OCI-LY1 (cell line): ENCODE measurements around the gene TPPP.

Source experiments
- H2AFZ ChIP-seq: fragments of 200-600 bp; sonication (generic), shearing (Covaris generic); 2 replicates; pipeline ENCODE4 v1.6.0; 2014; ENCODE audit warnings: antibody characterized with exemption, mild to moderate bottlenecking, low read length
- H3F3A ChIP-seq: fragments of 200-600 bp; sonication (generic), shearing (Covaris generic); 2 replicates; pipeline ENCODE4 v1.6.0; 2014; ENCODE audit warnings: mild to moderate bottlenecking, antibody characterized with exemption, low read length, moderate library complexity; ENCODE audit not compliant: insufficient read depth
- H3K27ac ChIP-seq: fragments of 200-600 bp; sonication (generic); 2 replicates; pipeline ENCODE4 v1.5.1; 2014; ENCODE audit warnings: low read length, mixed run types, mild to moderate bottlenecking, low read depth; ENCODE audit not compliant: poor library complexity, severe bottlenecking
- H3K27me3 ChIP-seq: fragments of 200-600 bp; sonication (generic); 2 replicates; pipeline ENCODE4 v1.6.0; 2014; ENCODE audit warnings: antibody characterized with exemption, mild to moderate bottlenecking, low read length, moderate library complexity; ENCODE audit not compliant: insufficient read depth
- H3K36me3 ChIP-seq: fragments of 200-600 bp; sonication (generic); 2 replicates; pipeline ENCODE4 v1.6.1; 2014; ENCODE audit warnings: mild to moderate bottlenecking, antibody characterized with exemption, low read length, moderate library complexity, mixed read lengths; ENCODE audit not compliant: insufficient read depth
- H3K4me1 ChIP-seq: fragments of 200-600 bp; sonication (generic); 2 replicates; pipeline ENCODE4 v1.5.1; 2014; ENCODE audit warnings: mild to moderate bottlenecking, low read length, moderate library complexity; ENCODE audit not compliant: insufficient read depth, severe bottlenecking
- H3K4me2 ChIP-seq: fragments of 200-600 bp; sonication (generic), shearing (Covaris generic); 2 replicates; pipeline ENCODE4 v1.6.1; 2014; ENCODE audit warnings: low read length
- H3K4me3 ChIP-seq: fragments of 200-600 bp; sonication (generic); 2 replicates; pipeline ENCODE4 v1.5.1; 2014; ENCODE audit warnings: low read length, low read depth, mild to moderate bottlenecking, mixed read lengths; ENCODE audit not compliant: poor library complexity, severe bottlenecking
- H3K79me2 ChIP-seq: fragments of 200-600 bp; shearing (Covaris generic); 2 replicates; pipeline ENCODE4 v1.6.1; 2016; ENCODE audit warnings: mixed run types, low read length, mixed read lengths; ENCODE audit not compliant: insufficient read depth
- H3K9ac ChIP-seq: fragments of 200-600 bp; sonication (generic), shearing (Covaris generic); 2 replicates; pipeline ENCODE4 v1.6.1; 2014; ENCODE audit warnings: mild to moderate bottlenecking, low read length, mixed read lengths
- H3K9me2 ChIP-seq: fragments of 200-600 bp; sonication (generic), shearing (Covaris generic); 2 replicates; pipeline ENCODE4 v1.6.1; 2014; ENCODE audit warnings: low read depth, mild to moderate bottlenecking, low read length, mixed read lengths
- H3K9me3 ChIP-seq: fragments of 200-600 bp; shearing (Covaris generic); 2 replicates; pipeline ENCODE4 v1.6.1; 2014; ENCODE audit warnings: low read length, mixed read lengths
- H4K20me1 ChIP-seq: fragments of 200-600 bp; sonication (generic), shearing (Covaris generic); 2 replicates; pipeline ENCODE4 v1.6.0; 2016; ENCODE audit warnings: mild to moderate bottlenecking, low read length; ENCODE audit not compliant: insufficient read depth
- EZH2 ChIP-seq: fragments of 200-600 bp; sonication (generic), shearing (Covaris generic); IDR thresholded peaks from 2 replicates; pipeline ENCODE4 v1.8.0; 2017; ENCODE audit warnings: borderline replicate concordance, mixed run types, mild to moderate bottlenecking, antibody characterized with exemption, low read length, moderate library complexity, mixed read lengths
- TF ChIP-seq, protein P1 (sequence below): fragments of 200-600 bp; sonication (generic), shearing (Covaris generic); IDR thresholded peaks from 2 replicates; pipeline ENCODE4 v1.5.1; 2017; ENCODE audit warnings: mild to moderate bottlenecking, antibody characterized with exemption, low read length, moderate library complexity, mixed read lengths

The TPPP gene

DNA sequence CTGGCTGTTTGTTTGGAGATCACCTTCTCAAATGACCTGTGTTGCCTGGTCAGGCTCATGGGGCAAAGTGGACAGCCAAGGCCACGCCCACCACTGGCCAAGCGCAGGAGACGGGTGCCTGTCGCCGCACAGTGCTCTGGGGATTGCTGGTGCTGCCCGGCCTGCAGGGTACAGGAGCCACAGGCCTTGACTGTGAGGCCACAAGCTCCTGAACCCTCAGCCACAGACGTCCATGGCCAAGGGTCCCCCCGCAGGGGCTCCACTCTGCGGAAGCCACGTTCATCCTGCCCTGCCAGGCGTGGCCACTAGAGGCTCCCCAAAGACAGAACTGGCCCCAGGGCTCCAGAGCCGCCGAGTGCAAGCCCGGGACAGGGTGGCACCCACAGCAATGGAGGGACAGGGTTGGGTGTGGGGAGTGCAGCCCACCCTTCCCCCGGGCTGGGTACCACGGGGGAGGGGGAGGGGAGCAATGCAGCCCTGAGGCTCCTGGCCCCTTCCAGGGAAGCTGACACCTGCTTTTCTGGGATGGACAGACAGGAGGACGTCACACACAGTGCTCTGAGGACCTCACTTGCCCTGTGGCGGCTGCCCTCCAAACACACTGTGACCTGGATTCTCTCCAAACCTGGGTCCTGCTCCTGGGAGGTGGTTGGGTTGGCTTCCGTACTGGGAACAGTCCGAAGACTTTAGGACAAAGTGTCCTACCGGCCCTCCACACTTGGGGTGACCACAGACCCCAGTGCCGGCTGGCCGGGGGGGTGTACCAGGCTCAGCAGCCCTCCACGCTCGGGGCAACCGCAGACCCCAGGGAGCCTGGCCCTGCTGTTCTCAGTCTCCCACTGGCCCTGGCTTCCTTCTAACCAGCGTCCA, 21.5 kb downstream of the TPPP start:
- Histone ChIP-seq H3K4me1 (no peaks in the 10 kb centered on the region), H4K20me1 (no peaks in the 10 kb centered on the region), H3K9ac (no peak overlapping the region), H3K79me2 (no peaks in the 10 kb centered on the region), H3K9me3 (no peaks in the 10 kb centered on the region), H3K36me3 (peaks cover 8% of the 10 kb centered on the region; the same call in 1 of the 2 replicates), H3F3A (no peaks in the 10 kb centered on the region), H3K27ac (no peak overlapping the region), H3K27me3 (no peaks in the 10 kb centered on the region), H3K4me2 (no peak overlapping the region), H2AFZ (no peak overlapping the region), H3K9me2 (no peaks in the 10 kb centered on the region), H3K4me3 (no peak overlapping the region)
- no peak for TF ChIP-seq EZH2
- TF ChIP-seq, protein P1, sequence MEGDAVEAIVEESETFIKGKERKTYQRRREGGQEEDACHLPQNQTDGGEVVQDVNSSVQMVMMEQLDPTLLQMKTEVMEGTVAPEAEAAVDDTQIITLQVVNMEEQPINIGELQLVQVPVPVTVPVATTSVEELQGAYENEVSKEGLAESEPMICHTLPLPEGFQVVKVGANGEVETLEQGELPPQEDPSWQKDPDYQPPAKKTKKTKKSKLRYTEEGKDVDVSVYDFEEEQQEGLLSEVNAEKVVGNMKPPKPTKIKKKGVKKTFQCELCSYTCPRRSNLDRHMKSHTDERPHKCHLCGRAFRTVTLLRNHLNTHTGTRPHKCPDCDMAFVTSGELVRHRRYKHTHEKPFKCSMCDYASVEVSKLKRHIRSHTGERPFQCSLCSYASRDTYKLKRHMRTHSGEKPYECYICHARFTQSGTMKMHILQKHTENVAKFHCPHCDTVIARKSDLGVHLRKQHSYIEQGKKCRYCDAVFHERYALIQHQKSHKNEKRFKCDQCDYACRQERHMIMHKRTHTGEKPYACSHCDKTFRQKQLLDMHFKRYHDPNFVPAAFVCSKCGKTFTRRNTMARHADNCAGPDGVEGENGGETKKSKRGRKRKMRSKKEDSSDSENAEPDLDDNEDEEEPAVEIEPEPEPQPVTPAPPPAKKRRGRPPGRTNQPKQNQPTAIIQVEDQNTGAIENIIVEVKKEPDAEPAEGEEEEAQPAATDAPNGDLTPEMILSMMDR, result peak; percentile 71

DNA sequence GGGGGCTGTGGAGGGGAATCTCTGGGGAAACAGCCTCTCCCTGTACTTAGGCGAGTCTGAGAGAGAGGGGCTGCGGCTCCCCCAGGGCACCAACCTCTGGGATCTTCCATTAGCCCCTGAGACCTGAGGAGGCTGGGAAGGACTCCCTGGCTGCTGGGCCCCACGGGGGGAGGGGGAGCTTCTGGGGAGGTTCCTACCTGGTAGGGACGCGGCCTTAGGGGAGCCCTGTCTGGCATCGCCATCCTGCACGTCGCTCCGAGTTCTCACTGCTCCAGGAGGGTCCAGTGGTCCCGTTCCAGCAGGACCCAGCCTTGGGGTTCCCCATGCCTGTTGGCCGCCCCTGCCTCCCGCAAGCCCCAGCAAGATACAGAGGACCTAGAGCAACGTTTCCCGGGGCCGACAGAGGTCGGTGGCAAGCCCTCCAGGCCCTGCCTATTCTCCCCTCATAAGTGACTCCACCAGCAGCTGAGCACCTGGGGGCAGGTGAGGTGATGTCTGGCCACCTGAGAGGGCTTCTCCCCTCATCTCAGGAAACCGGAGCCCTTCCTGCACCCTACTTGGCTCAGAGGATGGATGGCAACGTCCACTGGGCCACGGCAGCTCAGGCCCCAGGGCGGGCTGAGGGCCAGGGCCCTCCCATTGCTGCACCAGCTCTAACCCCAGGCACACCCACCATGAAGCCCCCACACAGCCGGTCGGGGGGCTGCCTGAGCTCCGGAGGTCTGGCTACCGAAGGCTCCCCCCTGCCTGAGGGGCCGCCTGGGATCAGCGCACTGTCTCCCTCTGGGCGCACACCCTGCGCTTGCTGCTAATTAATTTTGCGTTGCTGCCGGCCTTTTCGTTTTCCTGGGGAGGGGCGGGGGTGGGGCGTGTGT, 22.5 kb downstream of the TPPP start:
- Histone ChIP-seq H4K20me1 (no peaks in the 10 kb centered on the region), H3K4me2 (no peak overlapping the region), H3K27ac (no peak overlapping the region), H2AFZ (no peak overlapping the region), H3K4me3 (no peak overlapping the region), H3K27me3 (no peaks in the 10 kb centered on the region), H3K4me1 (no peaks in the 10 kb centered on the region), H3K9me2 (no peaks in the 10 kb centered on the region), H3K79me2 (no peaks in the 10 kb centered on the region), H3K36me3 (peaks cover 16% of the 10 kb centered on the region; the same call in 1 of the 2 replicates), H3K9ac (no peak overlapping the region), H3K9me3 (no peaks in the 10 kb centered on the region), H3F3A (no peaks in the 10 kb centered on the region)
- TF ChIP-seq, protein P1, result no peak
- no peak for TF ChIP-seq EZH2

DNA sequence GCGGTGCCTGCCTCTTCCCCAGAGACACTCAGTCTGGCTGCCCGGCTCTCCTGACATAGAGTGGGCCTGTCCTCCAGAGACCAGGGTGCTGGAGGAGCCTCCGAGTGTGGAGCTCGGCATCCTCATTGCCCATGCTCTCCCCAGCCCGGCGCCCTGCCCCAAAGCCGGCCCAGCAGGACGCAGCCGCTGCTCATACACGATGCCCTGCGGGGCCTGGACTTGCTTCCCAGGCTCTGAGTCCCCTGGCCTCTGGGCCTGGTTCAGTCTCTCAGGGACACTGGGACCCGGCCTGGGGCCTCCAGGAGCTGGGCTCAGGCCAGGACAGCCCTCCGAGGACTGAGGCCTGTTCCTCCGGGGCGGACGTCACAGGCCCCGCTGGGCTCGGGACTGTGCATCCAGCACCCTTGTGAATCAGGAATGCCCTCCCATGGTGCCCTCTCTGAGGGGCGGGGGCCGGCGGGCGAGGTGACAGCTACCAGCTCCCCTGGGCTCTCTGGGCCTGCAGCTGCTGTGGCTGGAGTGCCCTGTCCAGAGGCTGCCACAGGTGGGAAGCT, 23.2 kb downstream of the TPPP start:
- TF ChIP-seq EZH2, result no peak
- TF ChIP-seq, protein P1, result no peak
- Histone ChIP-seq H3K4me1 (no peaks in the 10 kb centered on the region), H3K27me3 (no peaks in the 10 kb centered on the region), H3K9me2 (no peaks in the 10 kb centered on the region), H3K4me3 (no peak overlapping the region), H3K9ac (no peak overlapping the region), H2AFZ (no peak overlapping the region), H3K79me2 (no peaks in the 10 kb centered on the region), H4K20me1 (no peaks in the 10 kb centered on the region), H3K4me2 (no peak overlapping the region), H3F3A (no peaks in the 10 kb centered on the region), H3K36me3 (peaks cover 19% of the 10 kb centered on the region; the same call in 1 of the 2 replicates), H3K9me3 (no peaks in the 10 kb centered on the region), H3K27ac (no peak overlapping the region)
